ENCODE measurements around the gene STAT2.
A peak's percentile ranks its signal among the peaks of the same experiment; 100 is the strongest.
"Not testable (repeated sequence)": the region's sequence is repeated elsewhere in the genome, so short reads cannot be mapped to it uniquely, and the experiment has no call there.

The STAT2 gene

GRCh38 chr12:56332512-56333196, 27.3 kb downstream of the STAT2 start:
- intact Hi-C loops (cut with DNase I) = no loop called here
- peak in 1 of 10 donors; percentile 62 for DNase-seq

DNA sequence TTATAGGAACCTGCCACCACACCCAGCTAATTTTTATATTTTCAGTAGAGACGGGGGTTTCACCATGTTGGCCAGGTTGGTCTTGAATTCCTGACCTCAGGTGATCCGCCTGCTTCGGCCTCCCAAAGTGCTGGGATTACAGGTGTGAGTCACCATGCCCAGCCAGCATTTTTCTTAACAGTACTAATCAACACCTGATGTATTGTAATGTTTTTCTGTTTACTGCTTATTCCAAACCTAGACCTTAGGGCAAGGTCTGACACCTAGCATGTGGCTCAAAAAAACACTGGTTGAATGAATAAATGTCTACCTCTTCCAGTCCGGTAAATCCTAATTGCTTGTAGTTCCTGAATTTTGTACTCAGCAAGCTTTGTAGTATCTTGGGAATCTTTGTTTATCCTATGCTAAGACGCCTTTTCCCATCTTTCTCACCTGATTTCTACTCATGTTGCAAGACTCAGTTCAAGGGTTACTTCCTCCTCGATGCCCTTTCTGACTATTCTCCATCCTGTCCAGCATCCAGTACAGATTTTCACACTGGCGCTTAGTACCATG, 28.9 kb downstream of the STAT2 start:
- intact Hi-C loops (cut with DNase I) = no loop called here
- DNase-seq = peak in 1 of 10 donors; percentile 19

- DNase-seq = peak in 1 of 10 donors; percentile 77
- intact Hi-C loops (cut with DNase I) = no loop called here
These were observed 33.4 kb downstream of the STAT2 start for GRCh38 chr12:56326533-56326932.

- intact Hi-C loops (cut with DNase I) = no loop called here
- peak in 1 of 10 donors; percentile 49 for DNase-seq
These were observed 33.8 kb downstream of the STAT2 start for GRCh38 chr12:56326126-56326525.

DNA sequence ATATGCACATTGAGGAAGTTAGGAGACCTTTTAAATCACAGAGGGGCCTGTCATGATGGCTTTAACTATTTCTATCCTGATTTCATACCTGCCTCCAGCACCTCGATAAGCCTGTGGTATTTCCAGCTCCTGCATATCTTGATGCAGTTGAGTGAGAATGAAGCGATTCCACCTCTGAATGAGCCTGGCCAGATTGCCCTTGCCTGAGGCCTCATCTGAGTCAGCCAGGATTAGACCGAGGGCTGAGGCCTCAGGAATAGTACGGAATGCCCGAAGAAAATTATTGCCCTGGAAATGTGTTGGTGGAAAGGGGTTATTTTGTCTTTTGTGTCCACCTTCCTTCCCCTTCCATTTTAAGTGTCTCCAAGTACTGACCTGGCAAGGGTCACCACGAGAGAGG, 35.7 kb downstream of the STAT2 start:
- DNase-seq = no peak

DNA sequence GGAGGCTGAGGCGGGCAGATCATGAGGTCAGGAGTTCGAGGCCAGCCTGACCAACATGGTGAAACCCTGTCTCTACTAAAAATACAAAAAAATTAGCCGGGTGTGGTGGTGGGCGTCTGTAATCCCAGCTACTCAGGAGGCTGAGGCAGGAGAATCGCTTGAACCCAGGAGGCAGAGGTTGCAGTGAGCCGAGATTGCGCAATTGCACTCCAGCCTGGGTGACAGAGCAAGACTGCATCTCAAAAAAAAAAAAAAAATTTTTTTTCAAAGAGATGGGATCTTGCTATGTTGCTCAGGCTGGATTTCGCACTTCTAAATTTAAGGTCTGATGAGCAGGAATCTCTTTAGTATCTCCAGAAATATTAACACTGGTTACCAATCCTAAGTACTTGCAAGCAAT, 38.3 kb downstream of the STAT2 start:
- intact Hi-C loops (cut with DNase I); DNase-seq: not testable (repeated sequence)

More for the DNA sequence above, 35.7 kb downstream of the STAT2 start:
- intact Hi-C loops (cut with DNase I) = no loop called here

DNA sequence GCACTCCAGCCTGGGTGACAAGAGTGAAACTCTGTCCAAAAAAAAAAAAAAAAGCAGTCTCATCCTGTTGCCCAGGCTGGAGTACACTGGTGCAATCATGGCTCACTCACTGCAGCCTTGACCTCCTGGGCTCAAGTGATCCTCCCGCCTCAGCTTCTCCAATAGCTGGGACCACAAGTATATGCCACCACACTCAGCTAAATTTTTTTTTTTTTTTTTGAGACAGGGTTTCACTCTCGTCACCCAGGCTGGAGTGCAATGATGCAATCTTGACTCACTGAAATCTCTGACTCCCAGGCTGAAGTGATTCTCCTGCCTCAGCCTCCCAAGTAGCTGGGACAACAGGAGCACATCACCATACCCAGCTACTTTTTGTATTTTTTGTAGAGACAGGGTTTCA, 38.9 kb downstream of the STAT2 start:
- peak in 1 of 10 donors; percentile 31 for DNase-seq
- intact Hi-C loops (cut with DNase I) = no loop called here

GRCh38 chr12:56317675-56318074, 42.2 kb downstream of the STAT2 start:
- no peak for DNase-seq
- intact Hi-C loops (cut with DNase I) = loop anchor here (5.0 kb wide), 1 partner anchor 145 kb away; no protein-coding TSS in a partner anchor

GRCh38 chr12:56315622-56316473, 44.1 kb downstream of the STAT2 start, which contains the start of gene CNPY2:
Gene CNPY2, minus strand, starts transcription at chr12:56315988. Its CDS starts 771 bp downstream, at chr12:56315217.
- DNase-seq = peak; percentile 81 to 99 (median 93)
- intact Hi-C loops (cut with DNase I) = loop anchor here (5.0 kb wide), 1 partner anchor 146 kb away; no protein-coding TSS in a partner anchor

GRCh38 chr12:56315249-56315621, 44.7 kb downstream of the STAT2 start:
- peak in 6 of 10 donors; percentile 17 to 92 (median 56) for DNase-seq
- intact Hi-C loops (cut with DNase I) = loop anchor here (5.0 kb wide), 1 partner anchor 147 kb away; no protein-coding TSS in a partner anchor

- DNase-seq = peak in 1 of 10 donors; percentile 9
- intact Hi-C loops (cut with DNase I) = no loop called here
These were observed 48.9 kb downstream of the STAT2 start for GRCh38 chr12:56311003-56311402.

DNA sequence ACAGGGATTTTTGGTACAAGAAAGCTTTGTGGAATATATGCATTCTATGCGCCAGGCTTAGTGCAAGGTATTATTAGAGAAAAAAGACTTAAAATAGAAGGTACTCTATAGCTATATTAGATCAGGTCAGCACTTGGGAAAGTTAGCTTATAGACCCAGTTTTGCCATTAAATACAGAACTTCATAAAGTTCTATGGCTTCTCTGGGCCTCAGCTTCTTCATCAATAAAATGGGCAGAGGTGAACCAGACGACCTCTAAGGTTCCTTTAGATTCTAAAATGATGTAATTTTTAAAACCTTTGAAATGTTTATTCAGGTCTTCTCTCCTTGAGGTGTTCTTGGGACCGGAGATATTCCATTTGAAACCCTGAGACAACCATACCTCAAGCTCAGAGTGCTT, 51.2 kb downstream of the STAT2 start:
- intact Hi-C loops (cut with DNase I) = no loop called here
- peak in 1 of 10 donors; percentile 7 for DNase-seq

DNA sequence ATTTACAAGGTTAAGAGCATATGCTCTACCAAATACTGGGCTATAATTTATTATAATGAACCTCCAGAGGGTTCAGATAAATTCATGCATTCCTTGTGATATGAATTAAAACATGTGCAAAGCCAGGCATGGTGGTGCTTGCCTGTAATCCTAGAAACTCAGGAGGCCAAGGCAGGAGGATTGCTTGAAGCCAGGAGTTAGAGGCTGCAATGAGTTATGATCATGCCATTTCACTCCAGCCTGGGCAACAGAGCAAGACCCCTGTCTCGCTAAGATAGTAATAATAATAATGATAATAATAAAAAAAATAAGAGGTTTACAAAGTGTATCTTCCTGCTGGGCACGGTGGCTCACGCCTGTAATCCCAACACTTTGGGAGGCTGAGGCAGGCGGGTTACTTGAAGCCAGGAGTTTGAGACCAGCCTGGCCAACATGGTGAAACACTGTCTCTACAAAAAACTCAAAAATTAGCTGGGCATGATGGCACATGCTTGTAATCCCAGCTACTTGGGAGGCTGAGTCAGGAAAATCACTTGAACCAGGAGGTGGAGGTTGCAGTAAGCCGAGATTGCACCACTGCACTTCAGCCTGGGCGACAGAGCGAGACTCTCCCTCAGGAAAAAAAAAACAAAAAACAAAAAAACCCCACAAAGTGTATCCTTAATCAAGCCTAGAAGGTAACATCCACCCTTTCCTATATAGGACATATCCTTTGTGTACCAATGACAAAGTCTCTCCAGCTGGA, 52.5 kb downstream of the STAT2 start:
- DNase-seq = no peak
- intact Hi-C loops (cut with DNase I) = no loop called here

DNA sequence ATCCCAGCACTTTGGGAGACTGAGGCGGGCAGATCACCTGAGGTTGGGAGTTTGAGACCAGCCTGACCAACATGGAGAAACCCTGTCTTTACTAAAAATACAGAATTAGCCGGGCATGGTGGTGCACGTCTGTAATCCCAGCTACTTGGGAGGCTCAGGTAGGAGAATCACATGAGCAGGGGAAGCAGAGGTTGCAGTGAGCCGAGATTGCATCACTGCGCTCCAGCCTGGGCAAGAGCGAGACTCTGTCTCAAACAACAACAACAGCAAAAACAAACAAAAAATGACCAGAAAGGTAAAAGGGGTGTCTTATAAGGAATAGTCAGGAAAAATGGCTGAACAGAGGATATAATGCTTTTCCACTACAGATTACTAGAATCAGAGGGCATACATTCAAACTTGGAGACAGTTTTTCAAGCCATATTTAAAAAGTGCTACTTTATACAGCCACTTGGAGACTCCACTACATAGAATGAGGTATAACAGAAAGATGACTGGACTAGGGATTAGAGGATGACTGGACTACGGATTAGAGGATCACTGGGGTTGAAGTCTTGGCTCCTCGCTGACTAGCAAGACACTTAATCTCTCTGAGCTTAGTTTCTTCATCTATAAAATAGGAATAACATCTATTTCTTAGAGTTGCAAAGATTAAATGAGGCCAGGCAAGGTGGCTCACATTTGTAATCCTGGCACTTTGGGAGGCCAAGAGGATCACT, 54.9 kb downstream of the STAT2 start:
- intact Hi-C loops (cut with DNase I) = no loop called here
- no peak for DNase-seq

- intact Hi-C loops (cut with DNase I) = no loop called here
- no peak for DNase-seq
These were observed 55.6 kb downstream of the STAT2 start for GRCh38 chr12:56304276-56304675.

DNA sequence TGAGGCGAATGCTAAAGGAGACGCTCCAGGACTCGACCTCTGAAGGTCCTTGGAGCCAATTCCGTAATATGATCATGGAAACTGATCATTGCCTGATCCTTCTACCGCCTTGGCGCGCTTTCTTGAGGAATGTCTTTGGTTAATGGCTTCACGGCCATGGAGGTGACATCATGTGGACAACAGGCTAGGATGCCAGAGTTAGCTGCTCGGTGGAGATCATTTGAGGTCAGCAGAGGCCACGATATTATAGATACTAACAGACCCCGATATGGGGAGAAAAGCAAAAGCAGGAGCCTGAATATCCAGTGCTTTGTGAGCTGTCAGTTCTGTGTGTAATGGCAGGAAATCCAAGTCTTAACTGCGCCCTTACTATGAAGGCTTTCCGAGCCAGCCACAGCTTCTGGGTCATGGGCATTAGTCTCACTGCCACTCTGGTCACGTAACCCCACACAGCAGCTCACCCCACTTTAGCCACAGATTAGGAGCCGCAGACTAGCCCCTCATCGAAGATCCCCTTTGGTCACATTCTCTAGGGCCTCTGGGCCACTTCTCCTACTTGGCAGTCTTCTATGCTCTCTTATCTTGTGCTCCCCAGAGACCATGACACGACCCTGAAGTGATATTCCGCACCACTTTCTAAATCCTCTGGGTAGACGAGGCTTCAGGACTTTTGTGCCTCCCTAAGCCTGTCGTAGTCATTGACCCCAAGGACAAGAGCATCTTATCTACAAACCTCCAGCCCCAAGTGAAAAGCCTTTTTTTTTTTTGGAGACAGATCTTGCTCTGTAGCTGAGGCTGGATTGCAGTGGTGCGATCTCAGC, 59.1 kb downstream of the STAT2 start:
- intact Hi-C loops (cut with DNase I) = no loop called here
- DNase-seq = no peak

- intact Hi-C loops (cut with DNase I) = no loop called here
- DNase-seq = peak; percentile 97 to 100 (median 99)
These were observed 59.9 kb downstream of the STAT2 start, which contains the start of gene CS for GRCh38 chr12:56299853-56300643. Gene CS, minus strand, starts transcription at chr12:56300330. Its CDS starts 129 bp downstream, at chr12:56300201.

DNA sequence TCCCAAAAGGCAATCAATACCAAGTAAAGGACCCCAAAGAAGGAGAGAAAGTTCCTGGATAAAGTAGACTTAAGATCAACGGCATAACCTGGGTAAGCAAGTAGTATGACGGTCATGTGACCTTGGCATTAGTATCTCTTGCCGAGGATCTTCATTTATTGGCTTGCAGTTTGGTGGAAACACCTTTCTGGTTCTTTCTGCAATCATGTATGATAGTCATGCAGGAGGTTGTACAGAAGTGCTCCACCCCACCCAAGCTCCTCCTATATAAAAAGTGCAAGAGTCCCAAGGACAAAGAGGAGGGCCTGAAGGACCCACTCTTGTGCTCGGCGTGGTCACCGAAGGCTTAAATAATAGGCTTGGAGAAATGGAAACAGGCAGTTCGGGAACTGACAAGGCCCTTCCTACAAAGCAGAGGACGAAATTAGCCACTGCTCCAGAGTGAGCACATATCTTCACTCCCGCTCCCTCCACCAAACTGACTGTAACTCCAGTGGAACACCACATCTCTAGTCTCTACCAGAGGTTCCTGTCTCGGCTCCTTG, 60.5 kb downstream of the STAT2 start:
- peak in 1 of 10 donors; percentile 79 for DNase-seq

More for the DNA sequence above, 60.5 kb downstream of the STAT2 start:
- intact Hi-C loops (cut with DNase I) = no loop called here
